ENCODE data around the gene B4GALNT2.
A peak's percentile ranks its signal among the peaks of the same experiment; 100 is the strongest.

GRCh38 chr17:49191917-49192741 lies 59.6 kb downstream of the B4GALNT2 start:
- no peak for TF ChIP-seq HDGF (IDR thresholded peaks at IDR 0.05; ENCODE audit: borderline replicate concordance)
- TF ChIP-seq BHLHE40 (IDR thresholded peaks at IDR 0.05; ENCODE audit: borderline replicate concordance): no peak
- no peak for TF ChIP-seq SUZ12 (IDR thresholded peaks at IDR 0.05)
- no peak for TF ChIP-seq ARNT (IDR thresholded peaks at IDR 0.05)
- TF ChIP-seq ELF4 (IDR thresholded peaks at IDR 0.05): peak; percentile 39; the same call in 1 of the 2 replicates
